GM19467 (cell line): Measurements from ENCODE around the gene AFG3L2.

ENCODE experiments used
- ATAC-seq: cut with Tn5 transposase; IDR thresholded peaks from one replicate; pipeline ENCODE4 v1.9.1; 2021; ENCODE audit warnings: mild to moderate bottlenecking, moderate library complexity; ENCODE audit not compliant: unreplicated experiment

The AFG3L2 gene

DNA sequence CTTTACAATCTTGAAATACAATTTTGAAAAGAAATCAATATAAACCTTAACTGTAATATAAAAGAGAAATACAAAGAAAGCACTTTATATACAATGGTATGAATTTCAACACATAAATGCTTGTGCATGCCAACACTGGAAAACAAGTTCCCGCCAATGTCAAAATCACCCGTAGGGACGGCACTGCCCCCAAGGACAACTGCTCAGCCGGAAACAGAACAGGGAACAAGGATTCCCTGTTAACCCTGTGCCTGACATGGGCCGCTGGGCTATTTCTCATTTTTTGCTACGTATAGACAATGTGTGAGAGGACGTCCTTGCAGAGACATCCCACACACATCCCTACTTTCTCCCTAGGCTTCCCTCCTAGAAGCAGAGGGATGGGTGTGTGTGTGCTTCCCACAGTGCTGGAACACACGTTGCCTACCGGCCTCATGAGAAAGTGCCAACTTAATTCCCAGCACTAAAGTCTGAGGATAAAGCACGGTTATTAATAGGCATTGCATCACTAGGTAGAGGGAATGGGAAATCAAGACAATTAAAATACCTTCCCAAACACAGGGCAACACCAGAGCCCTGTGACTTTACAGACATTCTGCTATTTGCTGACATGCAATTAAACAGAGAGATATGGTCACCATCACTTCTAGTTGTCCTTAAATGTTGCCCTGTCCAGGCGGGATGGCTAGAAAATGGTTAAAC, 14.4 kb downstream of the AFG3L2 start:
- no peak for ATAC-seq

GRCh38 chr18:12361770-12362378, 15.2 kb downstream of the AFG3L2 start:
- ATAC-seq: no peak

DNA sequence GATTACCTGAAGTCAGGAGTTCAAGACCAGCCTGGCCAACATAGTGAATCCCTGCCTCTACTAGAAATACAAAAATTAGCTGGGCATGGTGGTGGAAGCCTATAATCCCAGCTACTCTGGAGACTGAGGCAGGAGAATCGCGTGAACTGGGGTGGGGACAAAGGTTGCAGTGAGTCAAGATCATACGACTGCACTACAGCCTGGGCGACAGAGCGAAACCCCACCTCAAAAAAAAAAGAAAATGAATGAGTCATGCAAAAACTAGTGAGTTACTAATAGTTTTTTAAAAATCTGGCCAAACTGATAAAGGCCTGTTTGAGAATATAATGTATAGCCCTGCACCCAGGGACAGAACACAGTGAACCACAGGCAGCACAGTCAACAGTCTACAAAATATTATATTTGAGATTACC, 17.5 kb downstream of the AFG3L2 start:
- no peak for ATAC-seq

GRCh38 chr18:12352188-12352587, 24.8 kb downstream of the AFG3L2 start:
- ATAC-seq: no peak

DNA sequence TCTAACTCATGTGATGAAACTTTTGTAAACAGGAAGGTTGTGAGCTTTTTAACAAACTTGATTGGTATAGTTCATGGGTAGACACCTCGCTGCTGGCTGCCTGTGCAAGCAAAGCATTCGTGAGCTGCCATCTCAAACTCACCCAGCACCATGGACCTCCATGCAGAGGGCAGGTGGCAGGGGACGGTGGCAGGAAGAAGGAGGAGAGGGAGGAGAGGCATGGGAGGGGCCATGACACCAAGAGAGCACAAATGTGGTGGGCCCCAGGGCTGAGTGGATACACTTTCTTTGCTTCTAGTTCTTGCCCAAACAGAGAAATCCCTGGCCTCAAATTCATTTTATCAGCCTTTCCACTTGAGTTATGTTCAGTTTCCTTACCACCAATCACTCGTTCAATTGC, 29.1 kb downstream of the AFG3L2 start:
- no peak for ATAC-seq

- ATAC-seq: no peak
Measured at GRCh38 chr18:12346240-12346565, 30.8 kb downstream of the AFG3L2 start.

DNA sequence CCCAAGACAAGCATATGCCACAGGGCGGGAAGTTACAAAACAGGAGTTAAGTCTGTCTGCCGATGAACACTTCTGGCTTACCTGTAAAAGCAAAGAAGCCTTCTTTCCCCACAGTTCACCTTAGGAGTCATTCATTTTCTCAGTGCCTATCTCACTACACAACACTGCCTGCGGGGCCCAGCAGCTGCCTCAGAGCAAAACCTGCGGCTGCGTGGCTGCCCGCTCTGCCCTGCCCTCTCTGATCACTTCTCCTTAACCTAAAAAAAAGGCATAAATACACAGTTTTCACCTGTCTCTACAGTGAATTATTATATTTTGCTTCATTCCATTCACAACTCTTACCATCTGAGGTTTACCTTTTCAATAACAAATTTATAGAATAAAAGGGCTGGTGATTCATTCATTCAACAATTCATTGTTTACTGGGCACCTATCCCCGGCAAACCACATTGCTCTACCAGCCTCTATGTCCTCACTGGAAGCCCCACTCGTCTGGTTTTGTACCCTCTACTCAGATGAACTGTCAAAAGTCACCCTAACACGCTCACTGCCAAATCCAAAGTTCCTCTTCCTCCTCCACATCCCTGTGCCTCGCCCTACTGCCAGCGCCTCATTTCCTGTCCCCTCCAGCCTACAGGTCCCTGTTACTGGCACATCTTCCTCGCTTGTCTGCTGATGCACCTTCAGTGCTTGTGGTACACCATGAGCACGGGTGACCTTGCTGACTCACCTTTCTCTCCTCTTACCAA, 31.4 kb downstream of the AFG3L2 start:
- no peak for ATAC-seq

DNA sequence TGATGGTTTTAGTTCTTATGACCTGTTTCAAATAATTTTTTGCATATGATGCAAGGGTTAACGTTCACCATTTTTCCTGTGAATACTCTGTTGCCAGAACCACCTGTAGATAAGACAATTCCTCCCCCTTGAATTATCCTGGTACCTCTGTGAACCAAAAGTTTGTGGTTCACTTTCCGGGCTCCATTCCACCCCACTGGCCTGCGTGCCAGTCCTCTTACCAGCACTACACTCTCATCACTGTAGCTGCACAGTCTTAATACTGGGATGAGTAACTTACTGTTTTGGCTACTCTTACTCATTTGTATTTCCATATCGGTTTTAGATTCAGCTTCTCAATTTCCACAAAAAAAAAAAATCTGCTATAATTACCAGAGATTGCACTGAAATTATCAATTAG, 34.4 kb downstream of the AFG3L2 start:
- no peak for ATAC-seq

DNA sequence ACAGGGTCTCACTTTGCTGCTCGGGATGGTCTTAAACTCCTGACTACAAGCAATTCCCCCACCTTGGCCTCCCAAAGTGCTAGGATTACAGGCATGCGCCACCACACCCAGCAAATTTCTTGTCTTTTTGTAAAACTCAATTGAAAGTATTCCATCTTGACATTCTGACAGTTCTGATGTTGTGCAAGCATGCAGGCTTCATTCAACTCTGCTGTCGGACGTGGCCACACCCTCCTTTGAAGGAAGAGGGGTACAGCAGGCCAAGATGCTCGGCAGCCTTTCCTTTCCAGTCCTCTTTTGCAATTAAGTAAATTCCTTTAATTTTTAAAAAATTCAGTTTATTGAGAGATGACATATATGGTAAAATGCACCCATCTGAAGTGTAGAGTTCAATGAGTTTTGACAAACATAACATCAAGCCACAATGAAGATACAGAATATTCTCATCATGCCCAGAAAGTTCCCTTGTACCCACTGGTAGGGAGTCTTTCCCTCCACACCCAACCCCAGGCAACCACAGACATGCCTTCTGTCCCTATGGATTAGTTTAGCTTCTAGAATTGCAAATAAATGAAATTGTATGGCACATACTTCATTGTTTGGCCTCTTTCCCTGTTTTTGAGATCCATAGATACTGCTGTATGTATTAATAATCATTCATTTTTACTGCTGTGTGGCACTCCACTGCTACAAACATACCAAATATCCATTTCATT, 35.9 kb downstream of the AFG3L2 start:
- ATAC-seq: no peak

GRCh38 chr18:12338382-12338781, 38.6 kb downstream of the AFG3L2 start:
- no peak for ATAC-seq

GRCh38 chr18:12336887-12337286, 40.1 kb downstream of the AFG3L2 start:
- ATAC-seq: no peak

- no peak for ATAC-seq
Measured at GRCh38 chr18:12336171-12336613, 40.8 kb downstream of the AFG3L2 start.

DNA sequence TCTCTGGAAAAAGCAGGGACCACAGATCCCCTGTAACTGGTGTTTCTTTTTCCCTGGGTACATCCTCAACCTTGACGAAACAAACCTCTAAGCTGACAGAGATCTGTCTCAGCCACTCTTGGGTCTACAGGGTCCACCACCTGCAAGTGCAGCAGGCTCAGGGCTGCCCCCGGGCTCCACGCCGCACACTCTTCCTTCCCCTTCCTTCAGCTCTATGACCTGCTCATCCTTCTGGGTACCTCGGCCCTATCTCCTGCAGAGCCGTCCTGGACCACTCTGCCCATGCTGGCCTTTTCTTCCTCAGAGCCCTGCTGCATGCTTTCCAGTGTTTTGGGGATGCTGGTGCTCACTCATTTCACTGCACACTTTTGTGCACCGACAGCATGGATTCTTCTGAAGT, 41.5 kb downstream of the AFG3L2 start:
- ATAC-seq: no peak

- ATAC-seq: no peak
Measured at GRCh38 chr18:12334863-12335262, 42.2 kb downstream of the AFG3L2 start.

- ATAC-seq: no peak
Measured at GRCh38 chr18:12334366-12334808, 42.6 kb downstream of the AFG3L2 start.

DNA sequence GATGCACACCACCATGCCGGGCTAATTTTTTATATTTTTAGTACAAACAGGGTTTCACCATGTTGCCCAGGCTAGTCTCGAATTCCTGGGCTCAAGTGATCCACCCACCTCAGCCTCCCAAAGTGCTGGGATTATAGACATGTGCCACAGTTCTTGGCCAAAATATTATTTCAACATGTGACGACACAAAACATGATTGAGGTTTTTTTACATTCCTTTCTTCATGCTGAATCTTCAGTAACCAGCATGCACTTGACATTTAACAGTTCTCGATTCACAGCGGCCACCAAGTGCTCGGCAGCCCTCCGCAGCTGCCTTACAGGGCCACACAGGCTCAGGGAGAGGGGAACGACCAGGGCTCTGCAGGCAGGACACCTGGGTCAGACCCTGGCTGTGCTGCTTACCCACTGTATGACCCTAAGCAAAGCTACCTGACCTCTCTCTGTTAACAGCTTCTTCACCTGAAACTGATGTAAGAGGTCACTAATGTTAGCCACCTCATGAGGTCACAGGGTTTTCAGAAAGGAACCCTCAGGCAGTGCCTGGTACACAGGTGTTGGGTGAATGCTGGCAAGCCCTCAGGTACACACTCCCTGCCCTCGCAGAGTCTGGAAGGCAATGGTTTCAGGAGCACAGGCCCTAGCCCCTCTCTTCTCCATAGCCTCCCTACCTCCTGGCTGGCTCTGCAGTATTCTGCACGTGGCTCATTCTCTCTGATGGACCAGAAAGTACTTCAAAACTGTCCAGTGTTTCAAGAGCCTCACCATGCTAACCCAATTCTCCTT, 43.3 kb downstream of the AFG3L2 start:
- no peak for ATAC-seq

DNA sequence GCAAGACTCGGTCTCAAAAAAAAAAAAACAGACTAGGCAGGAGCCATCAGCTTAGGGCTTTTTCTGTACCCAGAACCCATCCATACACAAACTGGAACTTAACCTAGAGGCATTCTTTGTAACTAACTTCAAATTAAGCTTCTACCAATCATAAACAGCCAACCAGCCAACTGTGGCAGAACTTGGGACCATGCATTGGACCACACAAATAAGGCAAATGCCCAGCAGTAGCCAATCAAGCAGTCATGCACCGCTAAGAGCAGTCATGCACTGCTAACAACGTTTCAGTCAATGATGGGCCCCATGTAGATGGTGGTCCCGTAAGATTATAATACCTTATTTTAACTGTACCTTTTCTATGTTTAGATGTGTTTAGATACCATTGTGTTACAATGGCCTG, 46.3 kb downstream of the AFG3L2 start:
- no peak for ATAC-seq

- ATAC-seq: no peak
Measured at GRCh38 chr18:12329125-12329698, 47.8 kb downstream of the AFG3L2 start.

GRCh38 chr18:12328179-12328823, 48.7 kb downstream of the AFG3L2 start:
- no peak for ATAC-seq
